GM12872 (cell line): ENCODE measurements around the gene UBE2E2.

Source experiments
- CTCF ChIP-seq: IDR thresholded peaks from 3 replicates; pipeline ENCODE4 v1.5.1; 2011; ENCODE audit warnings: low read depth, mild to moderate bottlenecking, low read length, moderate library complexity; ENCODE audit not compliant: insufficient read depth

The UBE2E2 gene

GRCh38 chr3:23492057-23492456, 288.9 kb downstream of the UBE2E2 start:
- TF ChIP-seq CTCF = no peak

DNA sequence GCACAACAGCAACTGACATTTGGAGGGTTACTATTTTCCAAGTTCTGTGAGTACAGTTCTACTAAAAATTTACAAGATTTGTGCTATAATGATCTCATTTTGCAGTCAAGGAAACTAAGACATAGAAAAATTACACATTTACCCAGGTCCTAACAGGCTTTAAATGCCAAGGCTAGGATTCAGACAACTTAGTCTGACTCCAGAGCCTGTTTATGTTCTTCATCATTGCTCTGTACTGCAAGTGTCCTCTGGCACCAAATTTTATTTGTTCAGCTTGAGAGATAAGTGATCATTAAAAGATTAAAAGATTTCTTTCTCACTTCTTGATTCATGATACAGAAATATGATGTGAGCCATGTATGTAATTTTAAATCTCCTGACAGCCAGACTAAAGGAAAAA, 290.8 kb downstream of the UBE2E2 start:
- no peak for TF ChIP-seq CTCF

DNA sequence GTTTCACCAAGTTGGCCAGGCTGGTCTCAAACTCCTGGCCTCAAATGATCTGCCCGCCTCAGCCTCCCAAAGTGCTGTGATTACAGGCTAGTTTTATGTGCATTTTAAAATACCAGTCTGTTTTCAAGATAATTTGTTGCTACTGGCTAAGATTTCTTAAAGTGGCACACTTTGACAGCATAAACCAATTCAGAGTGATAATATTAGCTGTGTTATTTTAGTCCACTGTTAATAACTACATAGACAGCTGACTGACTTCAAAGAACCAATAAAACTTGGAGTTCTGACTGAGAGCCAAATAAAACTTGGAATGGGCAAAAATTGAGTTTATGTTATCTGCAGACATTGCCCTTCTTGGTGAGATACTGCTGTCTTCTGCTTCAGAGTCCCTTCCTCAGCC, 291.8 kb downstream of the UBE2E2 start:
- no peak for TF ChIP-seq CTCF

DNA sequence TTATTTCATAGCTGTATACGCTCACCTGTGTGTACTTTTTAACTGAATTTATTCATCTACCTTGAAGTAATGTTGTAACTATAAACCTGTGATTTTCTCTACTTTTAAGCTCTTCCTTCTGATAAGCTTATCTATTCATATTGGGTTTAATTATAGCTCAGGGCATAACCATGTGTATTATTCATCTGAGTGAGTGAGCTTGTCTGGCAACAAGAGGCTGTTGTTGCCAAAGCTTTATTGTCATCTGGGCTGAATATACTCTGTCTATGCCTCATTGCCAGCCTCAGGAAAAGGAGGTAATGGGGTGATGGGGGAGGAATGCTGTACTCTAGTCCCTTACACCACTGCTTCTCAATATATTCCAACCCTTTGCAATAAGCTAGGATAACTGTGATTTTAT, 292.4 kb downstream of the UBE2E2 start:
- no peak for TF ChIP-seq CTCF

DNA sequence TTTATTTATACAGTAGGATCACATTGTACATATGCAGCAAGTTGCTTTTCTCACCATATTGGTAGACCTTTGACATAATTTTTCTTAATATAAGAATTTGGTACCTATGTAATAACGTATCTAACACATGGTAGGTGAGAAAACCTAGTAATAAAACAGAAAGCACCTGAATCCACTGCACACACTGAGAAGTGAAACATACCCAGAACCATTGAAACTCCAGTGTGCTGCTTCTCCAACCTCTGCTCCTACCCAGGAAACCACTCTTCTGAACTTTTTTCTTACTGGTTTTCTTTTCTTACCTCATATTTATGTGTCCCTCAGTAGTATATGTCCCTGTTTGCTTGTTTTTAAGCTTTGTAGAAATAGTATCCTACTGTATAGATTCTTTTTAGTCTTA, 293.0 kb downstream of the UBE2E2 start:
- TF ChIP-seq CTCF = no peak

GRCh38 chr3:23497156-23497555, 294.0 kb downstream of the UBE2E2 start:
- TF ChIP-seq CTCF = no peak

- no peak for TF ChIP-seq CTCF
These were observed 298.2 kb downstream of the UBE2E2 start for GRCh38 chr3:23501201-23501802.
